CD8-positive, alpha-beta memory T cell (primary cell): ENCODE results near the gene GTF2H1. TPM values are rescaled to one million over a fixed set of nuclear protein-coding genes. Genes with fewer than 3 reads are reported as not detected.

Source experiments
- CTCF ChIA-PET: fragments of 350-600 bp; sonication (Branson Sonifier 250); formaldehyde crosslinking; loops from one replicate; lab custom pipeline; 2021; ENCODE audit warnings: antibody characterized with exemption; lab: Charles Lee
- POLR2A ChIA-PET: fragments of 350-600 bp; sonication (Branson Sonifier 250); formaldehyde crosslinking; loops from one replicate; lab custom pipeline; 2021; ENCODE audit warnings: antibody characterized with exemption; lab: Charles Lee
- DNase-seq, 5 donors: peaks; one replicate each; pipeline versions ENCODE4 v3.0.0 to v3.0.0-alpha.2; 2020 to 2022; ENCODE audit warnings: mixed read lengths in 1 of 5
- H3K27ac ChIP-seq: one replicate; pipeline ENCODE4 v1.7.0; 2013; ENCODE audit warnings: low read depth, mild to moderate bottlenecking, low read length, moderate library complexity
- H3K27me3 ChIP-seq: 2 replicates; pipeline ENCODE4 v1.7.0; 2013; ENCODE audit warnings: low read length, mild to moderate bottlenecking; ENCODE audit not compliant: insufficient read depth, poor library complexity, severe bottlenecking
- H3K36me3 ChIP-seq: 2 replicates; pipeline ENCODE4 v1.7.0; 2013; ENCODE audit warnings: mild to moderate bottlenecking, low read length, moderate library complexity; ENCODE audit not compliant: insufficient read depth
- H3K4me1 ChIP-seq: 2 replicates; pipeline ENCODE4 v1.7.0; 2013; ENCODE audit warnings: mild to moderate bottlenecking, low read length, moderate library complexity; ENCODE audit not compliant: insufficient read depth
- H3K4me3 ChIP-seq: 2 replicates; pipeline ENCODE4 v1.7.0; 2013; ENCODE audit warnings: mild to moderate bottlenecking, low read length
- H3K9me3 ChIP-seq: 2 replicates; pipeline ENCODE4 v1.7.0; 2013; ENCODE audit warnings: mild to moderate bottlenecking, low read length
- H3K27ac Mint-ChIP-seq, 8 donors: one replicate each; pipeline ENCODE4 v1.8.0; 2020 to 2021; ENCODE audit warnings: mixed read lengths in 8 of 8, mild to moderate bottlenecking in 6 of 8, inconsistent platforms in 3 of 8, moderate library complexity in 3 of 8
- H3K27me3 Mint-ChIP-seq, 2 donors: one replicate each; pipeline ENCODE4 v1.8.0; 2020 to 2021; ENCODE audit warnings: mixed read lengths in 2 of 2, mild to moderate bottlenecking in 1 of 2, moderate library complexity in 1 of 2
- H3K36me3 Mint-ChIP-seq, 3 donors: one replicate each; pipeline ENCODE4 v1.8.0; 2020 to 2021; ENCODE audit warnings: mixed read lengths in 3 of 3, inconsistent platforms in 1 of 3, mild to moderate bottlenecking in 1 of 3
- H3K4me1 Mint-ChIP-seq, 3 donors: one replicate each; pipeline ENCODE4 v1.8.0; 2020 to 2021; ENCODE audit warnings: mixed read lengths in 3 of 3, inconsistent platforms in 1 of 3, mild to moderate bottlenecking in 1 of 3
- H3K4me3 Mint-ChIP-seq, 7 donors: one replicate each; pipeline ENCODE4 v1.8.0; 2020 to 2021; ENCODE audit warnings: mixed read lengths in 7 of 7, mild to moderate bottlenecking in 6 of 7, moderate library complexity in 4 of 7, inconsistent platforms in 2 of 7
- H3K9me3 Mint-ChIP-seq, 5 donors: one replicate each; pipeline ENCODE4 v1.8.0; 2020 to 2022; ENCODE audit warnings: mixed read lengths in 5 of 5, mild to moderate bottlenecking in 3 of 5, moderate library complexity in 2 of 5, inconsistent platforms in 1 of 5
- polyA plus RNA-seq: library from polyadenylated mRNA; unstranded; fragments of 300-500 nt; fragmentation: Illumina TruSeq; gene quantifications from one replicate; pipeline ENCODE4 v1.2.3, GENCODE V29; 2021
- total RNA-seq, 2 experiments: library from RNA; stranded (reverse); gene quantifications; one replicate each; pipeline ENCODE4 v1.2.3, GENCODE V29; 2021

Gene GTF2H1
- total and polyA plus RNA-seq, 3 experiments from 2014 or later, result 37.4 to 62.0 (median 60.3) TPM

GRCh38 chr11:18383388-18384156 lies 61.2 kb downstream of the GTF2H1 start:
- H3K36me3 Mint-ChIP-seq, result no peaks in the 10 kb centered on the region
- CTCF ChIA-PET, result interaction anchor here (0.9 to 4.1 kb wide), 6 partner anchors 8 to 140 kb away, joined by 3 to 37 read pairs (median 3); partner anchors contain the start of genes GTF2H1, HPS5 and LDHA
- peaks cover 22 to 45% (median 37%) of the 10 kb centered on the region in 3 donors for H3K4me1 Mint-ChIP-seq
- peak; percentile 43 to 79 (median 74) for DNase-seq
- H3K9me3 ChIP-seq, result no peaks in the 10 kb centered on the region
- POLR2A ChIA-PET, result interaction anchor here (0.5 to 2.2 kb wide), 4 partner anchors 12 to 1306 kb away, joined by 3 to 43 read pairs (median 4); partner anchors contain the start of genes LDHA, RPS13 and TSG101
- H3K27ac Mint-ChIP-seq, result peak overlapping the region; percentile 93 to 99 (median 96)
- no peaks in the 10 kb centered on the region for H3K36me3 ChIP-seq
- H3K4me3 ChIP-seq, result peak overlapping the region; percentile 36
- no peaks in the 10 kb centered on the region for H3K9me3 Mint-ChIP-seq
- H3K4me1 ChIP-seq, result peaks cover 27% of the 10 kb centered on the region
- H3K27me3 Mint-ChIP-seq, result no peaks in the 10 kb centered on the region
- peak overlapping the region; percentile 15 to 77 (median 71) for H3K4me3 Mint-ChIP-seq
- H3K27ac ChIP-seq, result peak overlapping the region; percentile 71
- H3K27me3 ChIP-seq, result no peaks in the 10 kb centered on the region

- Histone ChIP-seq H3K36me3 (no peaks in the 10 kb centered on the region), H3K9me3 (no peaks in the 10 kb centered on the region), H3K27me3 (no peaks in the 10 kb centered on the region), H3K4me3 (peak overlapping the region; percentile 36), H3K4me1 (peaks cover 27% of the 10 kb centered on the region), H3K27ac (peak overlapping the region; percentile 71)
- ChIA-PET POLR2A (interaction anchor here (2.2 kb wide), 1 partner anchor 11 kb away, joined by 43 read pairs; the partner anchor contains the start of gene LDHA), CTCF (interaction anchor here (1.2 to 4.1 kb wide), 3 partner anchors 11 to 62 kb away, joined by 3 to 37 read pairs (median 3); partner anchors contain the start of genes GTF2H1, HPS5 and LDHA)
- Mint-ChIP-seq H3K27ac (peak overlapping the region; percentile 93 to 99 (median 96)), H3K27me3 (no peaks in the 10 kb centered on the region), H3K4me1 (peaks cover 22 to 45% (median 38%) of the 10 kb centered on the region in 3 donors), H3K9me3 (no peaks in the 10 kb centered on the region), H3K36me3 (no peaks in the 10 kb centered on the region), H3K4me3 (peak overlapping the region; percentile 15 to 77 (median 71))
- DNase-seq, result peak in 1 of 5 donors; percentile 25
These were observed 61.8 kb downstream of the GTF2H1 start for GRCh38 chr11:18384157-18384641.

DNA sequence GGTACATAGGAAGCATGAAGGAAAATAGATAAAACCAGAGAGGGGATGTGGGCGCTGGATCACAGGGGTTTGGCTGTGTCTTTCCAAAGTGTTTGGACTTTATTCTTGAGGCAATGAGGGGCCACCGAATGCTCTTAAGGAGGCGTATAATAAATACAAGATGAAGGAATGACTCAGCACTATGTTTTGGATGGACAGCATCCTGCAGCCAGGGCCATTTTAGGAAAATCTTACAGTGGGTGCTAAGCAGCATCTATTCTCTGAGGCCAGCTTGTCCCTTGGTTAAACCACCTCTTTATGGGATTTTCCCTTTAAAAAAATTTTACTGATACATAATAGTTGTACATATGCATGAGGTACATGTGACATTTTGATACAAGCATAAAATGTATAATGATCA lies 67.7 kb downstream of the GTF2H1 start:
- no peaks in the 10 kb centered on the region for H3K9me3 Mint-ChIP-seq

GRCh38 chr11:18392434-18393321 lies 70.3 kb downstream of the GTF2H1 start:
- Histone ChIP-seq H3K27me3 (no peaks in the 10 kb centered on the region), H3K36me3 (peaks cover 10% of the 10 kb centered on the region), H3K9me3 (no peaks in the 10 kb centered on the region), H3K4me1 (peaks cover 17% of the 10 kb centered on the region), H3K4me3 (no peak overlapping the region), H3K27ac (peak overlapping the region; percentile 1)
- Mint-ChIP-seq H3K36me3 (peaks cover under 1 to 32% (median 4%) of the 10 kb centered on the region in 3 donors), H3K4me3 (peak overlapping the region in 6 of 7 donors; percentile 32 to 78 (median 43)), H3K4me1 (peaks cover 22 to 38% (median 38%) of the 10 kb centered on the region in 3 donors), H3K27me3 (peaks cover 0 to 12% of the 10 kb centered on the region in 2 donors), H3K27ac (peak overlapping the region; percentile 42 to 100 (median 89)), H3K9me3 (peaks cover 0 to 2% (median 0%) of the 10 kb centered on the region in 5 donors)
- POLR2A ChIA-PET, result no interaction called here
- CTCF ChIA-PET, result interaction anchor here (1.3 to 4.0 kb wide), 3 partner anchors 9 to 67 kb away, joined by 4 to 37 read pairs (median 4); no protein-coding TSS in a partner anchor
- no peak for DNase-seq

More for the DNA sequence above, 67.7 kb downstream of the GTF2H1 start:
- Histone ChIP-seq H3K4me1 (peaks cover 13% of the 10 kb centered on the region), H3K4me3 (no peak overlapping the region), H3K27me3 (no peaks in the 10 kb centered on the region), H3K27ac (no peak overlapping the region), H3K36me3 (no peaks in the 10 kb centered on the region), H3K9me3 (no peaks in the 10 kb centered on the region)
- ChIA-PET CTCF (no interaction called here), POLR2A (no interaction called here)
- Mint-ChIP-seq H3K4me3 (no peak overlapping the region), H3K27ac (peak overlapping the region in 1 of 8 donors; percentile 8), H3K36me3 (peaks cover 0 to 8% (median 0%) of the 10 kb centered on the region in 3 donors), H3K4me1 (peaks cover 15 to 43% (median 36%) of the 10 kb centered on the region in 3 donors), H3K27me3 (peaks cover 0 to 4% of the 10 kb centered on the region in 2 donors)
- no peak for DNase-seq

- ChIA-PET CTCF (interaction anchor here (1.2 to 4.0 kb wide), 4 partner anchors 10 to 311 kb away, joined by 3 to 37 read pairs (median 4); partner anchors contain the start of gene HPS5), POLR2A (interaction anchor here (0.6 to 3.5 kb wide), 4 partner anchors 10 to 133 kb away, joined by 3 to 48 read pairs (median 34); partner anchors contain the start of genes GTF2H1, HPS5 and TSG101)
- peak overlapping the region; percentile 89 to 100 (median 98) for H3K27ac Mint-ChIP-seq
- DNase-seq, result no peak
- peaks cover 6 to 42% (median 10%) of the 10 kb centered on the region in 3 donors for H3K36me3 Mint-ChIP-seq
- peaks cover 0 to 2% (median 0%) of the 10 kb centered on the region in 5 donors for H3K9me3 Mint-ChIP-seq
- Histone ChIP-seq H3K4me1 (peaks cover 22% of the 10 kb centered on the region), H3K4me3 (peak overlapping the region; percentile 58), H3K27me3 (no peaks in the 10 kb centered on the region), H3K9me3 (no peaks in the 10 kb centered on the region), H3K27ac (peak overlapping the region; percentile 89), H3K36me3 (peaks cover 18% of the 10 kb centered on the region)
- peak overlapping the region; percentile 97 to 99 (median 98) for H3K4me3 Mint-ChIP-seq
- peaks cover 28 to 41% (median 41%) of the 10 kb centered on the region in 3 donors for H3K4me1 Mint-ChIP-seq
- peaks cover 0 to 12% of the 10 kb centered on the region in 2 donors for H3K27me3 Mint-ChIP-seq
These were observed 71.4 kb downstream of the GTF2H1 start for GRCh38 chr11:18393581-18394274.

DNA sequence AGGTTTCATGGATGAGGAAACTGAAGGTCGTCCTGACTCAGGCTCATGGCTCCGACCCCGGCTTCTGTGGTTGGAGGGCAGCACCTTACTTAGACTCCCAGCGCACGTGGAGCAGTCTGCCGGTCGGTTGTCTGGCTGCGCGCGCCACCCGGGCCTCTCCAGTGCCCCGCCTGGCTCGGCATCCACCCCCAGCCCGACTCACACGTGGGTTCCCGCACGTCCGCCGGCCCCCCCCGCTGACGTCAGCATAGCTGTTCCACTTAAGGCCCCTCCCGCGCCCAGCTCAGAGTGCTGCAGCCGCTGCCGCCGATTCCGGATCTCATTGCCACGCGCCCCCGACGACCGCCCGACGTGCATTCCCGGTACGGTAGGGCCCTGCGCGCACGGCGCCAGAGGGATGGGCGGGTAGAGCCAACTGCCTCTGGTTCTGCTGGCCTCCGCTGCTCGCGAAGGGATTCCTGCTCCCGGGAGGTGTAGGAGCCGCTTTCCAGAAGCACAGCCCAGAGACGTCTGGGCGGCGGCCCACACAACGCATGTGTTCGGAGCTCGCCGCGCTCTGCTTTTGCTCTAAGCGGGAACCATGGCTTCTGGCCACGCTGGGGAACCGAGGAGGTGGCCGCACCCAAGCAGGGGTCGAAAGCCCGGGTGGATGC lies 72.0 kb downstream of the GTF2H1 start, which contains the start of gene LDHA:
Gene LDHA (plus strand): TSS at position 289 of the 653 bp plus-strand sequence. CDS start 2,280 bp downstream, outside the sequence.
- peak within 1 kb of the TSS; percentile 89 for H3K27ac ChIP-seq
- H3K36me3 ChIP-seq, result peaks cover 25% of the 10 kb centered on the region
- H3K4me1 ChIP-seq, result peaks cover 22% of the 10 kb centered on the region
- peaks cover 12 to 48% (median 12%) of the 10 kb centered on the region in 3 donors for H3K36me3 Mint-ChIP-seq
- peaks cover 0 to 2% (median 0%) of the 10 kb centered on the region in 5 donors for H3K9me3 Mint-ChIP-seq
- peak within 1 kb of the TSS; percentile 91 for H3K4me3 ChIP-seq
- POLR2A ChIA-PET, result interaction anchor here (0.6 to 3.5 kb wide), 5 partner anchors 11 to 1656 kb away, joined by 3 to 48 read pairs (median 24); partner anchors contain the start of genes C11orf58, GTF2H1, HPS5 and TSG101
- DNase-seq, result peak; percentile 94 to 99 (median 99)
- H3K9me3 ChIP-seq, result no peaks in the 10 kb centered on the region
- peak within 1 kb of the TSS; percentile 97 to 99 (median 98) for H3K4me3 Mint-ChIP-seq
- peak within 1 kb of the TSS; percentile 89 to 100 (median 98) for H3K27ac Mint-ChIP-seq
- peaks cover 0 to 12% of the 10 kb centered on the region in 2 donors for H3K27me3 Mint-ChIP-seq
- no peaks in the 10 kb centered on the region for H3K27me3 ChIP-seq
- peaks cover 30 to 48% (median 45%) of the 10 kb centered on the region in 3 donors for H3K4me1 Mint-ChIP-seq
- CTCF ChIA-PET, result interaction anchor here (0.9 to 4.0 kb wide), 8 partner anchors 10 to 328 kb away, joined by 3 to 37 read pairs (median 4); partner anchors contain the start of gene HPS5
